Endometrium (tissue), 2 donors: ENCODE measurements around the gene DECR2.
"Not testable (repeated sequence)": the region's sequence is repeated elsewhere in the genome, so short reads cannot be mapped to it uniquely, and the experiment has no call there.

Experiments used
- FAIRE-seq: peaks from 2 replicates; lab custom pipeline; 2012; peaks lifted over from hg19 to GRCh38; lab: Jason Lieb, UNC
- donor health status: control.
- donor health status: control.

Gene DECR2, protein sequence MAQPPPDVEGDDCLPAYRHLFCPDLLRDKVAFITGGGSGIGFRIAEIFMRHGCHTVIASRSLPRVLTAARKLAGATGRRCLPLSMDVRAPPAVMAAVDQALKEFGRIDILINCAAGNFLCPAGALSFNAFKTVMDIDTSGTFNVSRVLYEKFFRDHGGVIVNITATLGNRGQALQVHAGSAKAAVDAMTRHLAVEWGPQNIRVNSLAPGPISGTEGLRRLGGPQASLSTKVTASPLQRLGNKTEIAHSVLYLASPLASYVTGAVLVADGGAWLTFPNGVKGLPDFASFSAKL

DNA sequence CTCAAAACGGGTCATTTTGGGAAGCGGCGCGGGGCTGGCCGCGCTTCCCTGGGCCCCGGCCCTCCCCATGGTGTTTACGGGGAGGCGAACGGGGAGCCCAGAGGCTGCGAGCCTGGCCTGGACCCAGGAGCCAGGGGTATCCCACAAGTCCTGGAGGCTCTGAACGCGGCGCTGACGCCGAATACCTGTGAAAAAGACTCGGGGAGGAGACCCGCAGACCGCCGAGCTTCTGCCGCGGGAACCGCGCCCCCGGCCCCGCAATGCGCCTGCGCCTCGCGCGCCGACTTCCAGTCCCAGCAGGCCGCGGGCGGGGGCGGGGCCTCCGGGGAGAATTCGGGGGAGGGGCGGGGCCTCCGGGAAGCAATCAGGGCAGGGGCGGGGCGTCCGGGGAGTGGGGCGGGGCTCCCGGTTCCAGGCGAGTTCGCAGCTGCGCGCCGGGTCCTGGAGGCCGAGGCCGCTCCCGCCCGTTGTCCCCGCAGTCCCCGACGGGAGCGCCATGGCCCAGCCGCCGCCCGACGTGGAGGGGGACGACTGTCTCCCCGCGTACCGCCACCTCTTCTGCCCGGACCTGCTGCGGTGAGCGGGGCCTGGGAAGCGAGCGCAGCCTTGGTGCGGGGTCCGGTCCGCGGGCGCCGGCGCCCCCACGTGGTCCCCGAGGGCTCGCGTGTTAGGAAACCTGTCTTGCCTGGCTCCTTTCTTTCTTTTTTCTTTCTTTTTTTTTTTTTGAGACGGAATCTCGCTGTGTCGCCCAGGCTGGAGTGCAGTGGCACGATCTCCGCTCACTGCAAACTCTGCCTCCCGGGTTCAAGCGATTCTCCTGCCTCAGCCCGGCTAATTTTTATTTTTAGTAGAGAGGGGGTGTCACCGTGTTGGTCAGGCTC, at the start of gene DECR2:
Gene DECR2 (plus strand): TSS at position 418 of the 881 bp plus-strand sequence. CDS start 79 bp downstream, at position 497.
- FAIRE-seq, result no peak

DNA sequence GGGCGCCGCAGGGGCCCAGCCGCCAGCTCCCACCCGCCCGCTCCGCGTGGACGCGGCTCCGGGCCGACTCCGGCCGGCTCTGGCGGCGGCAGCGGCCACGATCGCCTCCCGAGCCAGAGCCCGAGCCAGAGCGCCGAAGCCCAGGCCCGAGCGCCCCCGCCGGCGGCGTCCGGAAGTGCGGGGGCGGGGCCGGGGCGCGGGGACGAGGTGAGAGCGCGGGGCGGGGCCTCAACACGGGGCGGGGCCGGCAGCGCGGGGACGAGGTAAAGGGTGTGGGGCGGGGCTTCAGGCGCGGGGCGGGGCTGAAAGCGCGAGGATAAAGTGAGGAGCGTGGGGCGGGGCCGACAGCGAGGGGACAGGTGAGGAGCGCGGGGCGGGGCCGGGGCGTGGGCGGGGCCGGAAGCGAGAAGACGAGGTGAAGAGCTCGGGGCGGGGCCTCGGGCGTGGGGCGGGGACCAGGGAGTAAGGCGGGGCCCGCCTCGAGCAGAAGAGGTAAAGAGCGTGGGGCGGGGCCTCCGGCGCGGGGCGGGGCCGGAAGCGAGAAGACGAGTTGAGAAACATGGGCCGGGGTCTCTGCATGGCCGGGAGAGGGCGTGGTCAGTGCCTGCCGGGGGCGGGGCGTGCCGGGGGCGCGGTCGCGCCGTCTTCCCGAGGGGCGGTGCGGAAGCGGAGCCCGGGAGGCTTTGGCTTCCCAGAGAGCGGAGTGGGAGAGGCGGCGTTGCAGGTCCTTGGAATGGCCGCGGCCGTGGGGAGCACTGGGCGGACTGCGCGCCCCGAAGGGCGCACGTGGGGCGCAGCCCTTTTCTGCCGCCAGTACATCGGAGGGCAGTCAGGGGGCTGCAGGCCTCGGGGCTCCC, 48.9 kb upstream of the DECR2 start, which contains the start of gene AXIN1:
Gene AXIN1 (minus strand): TSS at position 177 of the 857 bp plus-strand sequence. CDS start 5,698 bp downstream, outside the sequence.
- FAIRE-seq, result no peak

DNA sequence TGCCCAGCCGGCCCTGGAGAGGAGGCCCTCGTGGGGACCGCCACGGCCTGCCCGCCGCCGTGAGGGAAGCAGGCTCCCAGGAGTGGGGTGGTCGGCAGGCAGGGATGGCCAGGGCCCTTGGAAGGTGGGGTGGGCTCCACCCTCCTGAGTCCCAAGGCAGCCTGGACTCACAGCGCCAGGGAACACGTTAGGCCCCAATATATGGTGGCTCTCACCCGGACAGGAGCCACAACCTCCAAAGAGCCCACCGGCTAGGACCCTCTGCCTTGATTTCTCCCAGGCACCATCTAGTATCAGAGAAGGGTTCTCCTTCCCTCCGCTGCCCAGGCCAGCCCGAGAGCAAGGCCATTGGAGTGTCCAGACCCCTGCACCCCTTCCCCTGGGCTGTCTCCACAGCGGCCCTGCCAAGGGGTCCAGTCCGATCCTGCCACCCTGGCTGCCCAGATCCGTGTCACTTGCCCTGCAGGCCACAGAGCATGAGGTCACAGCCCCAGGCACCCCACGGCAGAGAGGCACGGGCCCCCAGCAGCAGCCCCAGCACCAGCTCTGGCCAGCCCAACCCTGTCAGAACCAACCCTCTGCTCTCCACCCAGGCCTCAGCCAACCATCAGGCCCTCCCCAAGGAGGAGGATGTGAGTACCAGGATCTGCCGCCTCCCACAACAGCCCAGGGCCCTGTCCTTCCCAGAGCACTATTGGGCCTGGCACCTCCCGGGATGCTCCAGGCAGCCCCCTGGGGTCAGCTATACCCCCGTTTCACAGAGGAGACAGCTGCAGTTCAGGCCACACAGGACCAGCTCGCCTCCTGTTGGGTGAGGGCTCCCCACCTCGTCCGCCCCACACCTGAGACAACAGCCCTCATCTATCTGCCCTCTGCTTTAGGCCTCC, 48.0 kb upstream of the DECR2 start:
- FAIRE-seq, result no peak

DNA sequence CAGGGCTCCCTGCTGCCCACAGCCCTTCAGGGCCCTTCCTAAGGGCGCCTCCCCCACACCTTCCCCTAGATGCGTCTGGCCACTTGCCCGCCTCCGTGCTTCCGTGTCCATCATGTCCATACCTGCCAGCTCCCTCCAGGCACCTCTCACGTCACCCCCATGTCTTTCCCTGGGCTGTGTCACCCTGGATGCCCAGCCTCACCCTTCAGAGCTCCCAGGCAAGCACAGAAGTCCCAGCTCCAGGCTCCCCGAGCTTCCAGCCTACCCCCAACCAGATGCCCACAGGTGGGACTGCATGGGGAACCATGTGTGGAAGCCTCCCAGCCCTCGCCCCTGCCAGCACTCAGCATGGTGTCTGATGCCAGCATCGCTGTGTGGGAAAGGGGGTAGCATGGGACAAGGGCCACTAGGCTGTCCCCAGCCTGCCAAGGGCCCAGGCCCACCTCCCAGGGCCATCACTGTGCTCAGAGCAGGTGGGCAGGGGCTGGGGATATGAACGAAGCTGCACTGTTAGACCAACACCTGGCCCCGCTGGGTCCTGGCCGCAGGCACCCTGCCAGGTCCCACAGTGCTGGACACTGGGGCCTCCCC, 47.3 kb upstream of the DECR2 start:
- FAIRE-seq, result no peak

DNA sequence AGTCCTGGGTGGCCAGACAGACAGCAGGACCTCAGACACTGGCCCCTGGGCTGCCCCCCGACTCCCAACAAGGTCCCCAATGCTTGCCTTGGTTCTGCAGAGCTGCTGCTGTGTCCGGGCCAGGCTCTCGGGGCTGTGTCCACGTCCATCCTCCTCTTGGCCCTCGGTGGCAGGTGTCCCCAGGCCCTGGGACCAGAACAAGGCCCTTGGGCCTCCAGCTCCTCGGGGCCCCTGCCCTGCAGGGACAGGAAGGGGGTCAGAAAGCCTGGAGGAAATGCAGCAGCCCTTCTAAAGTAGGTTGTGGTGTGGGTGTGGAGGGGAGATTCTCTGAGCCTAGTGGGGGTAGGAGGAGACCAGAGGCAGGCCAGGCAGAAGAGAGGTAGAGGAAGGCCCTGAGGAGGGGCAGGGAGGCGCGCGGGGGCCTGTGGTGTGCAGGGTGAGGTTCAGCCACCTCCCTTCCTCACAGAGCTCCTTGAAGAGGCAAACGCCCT, 46.7 kb upstream of the DECR2 start:
- FAIRE-seq, result no peak

DNA sequence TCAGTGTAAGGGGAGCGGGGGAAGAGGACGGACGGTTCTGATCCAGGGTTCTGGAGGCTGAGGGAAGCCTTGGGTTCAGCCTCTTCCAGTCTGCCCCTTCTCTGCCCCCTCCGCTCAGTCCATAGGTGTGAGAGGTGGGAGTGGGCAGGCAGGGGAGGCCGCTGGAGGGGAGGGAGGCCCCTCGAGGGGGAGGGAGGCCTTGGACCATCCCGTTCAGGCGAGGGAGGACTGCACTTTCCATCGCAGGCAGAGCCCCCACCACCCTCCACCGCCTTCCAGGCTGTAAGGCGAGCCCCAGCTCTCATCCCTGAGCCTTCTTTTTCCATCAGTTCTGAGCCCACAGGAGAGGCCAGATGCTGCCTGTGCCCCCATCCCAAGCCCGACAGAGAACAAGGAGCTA, 44.9 kb upstream of the DECR2 start:
- no peak for FAIRE-seq

DNA sequence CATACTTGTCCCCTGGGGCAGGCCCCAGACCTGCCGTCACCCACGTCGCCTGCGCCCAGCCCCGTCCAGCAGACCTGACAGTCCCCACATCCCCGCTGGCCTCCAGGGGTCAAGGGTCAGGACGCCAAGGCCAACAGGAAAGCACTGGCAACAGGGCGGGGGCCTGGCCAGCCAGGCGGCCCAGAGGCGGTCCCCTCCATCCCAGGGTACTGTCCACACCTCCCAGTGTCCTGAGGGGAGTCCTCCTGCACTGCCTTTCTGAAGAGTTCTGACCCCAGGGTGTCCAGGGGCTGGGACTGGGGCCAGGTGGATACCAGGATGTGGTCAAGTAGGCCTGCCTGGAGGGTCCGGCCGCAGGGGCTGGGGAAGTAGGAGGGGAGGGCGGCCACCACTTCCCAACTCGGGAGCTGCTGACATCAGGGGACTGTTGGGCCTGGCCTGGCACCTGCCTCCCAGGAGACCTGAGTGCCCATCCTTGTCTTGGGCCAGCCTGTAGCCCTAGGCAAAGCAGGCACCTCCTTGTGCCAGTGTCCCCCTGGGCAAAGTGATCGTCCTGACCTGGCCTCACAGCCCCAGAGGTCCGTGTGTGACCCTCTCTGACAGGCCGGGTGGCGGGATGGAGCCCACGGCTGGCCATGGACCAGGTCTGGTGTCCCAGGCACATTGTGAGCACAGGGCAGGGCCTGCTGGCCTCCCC, 42.5 kb upstream of the DECR2 start:
- no peak for FAIRE-seq

DNA sequence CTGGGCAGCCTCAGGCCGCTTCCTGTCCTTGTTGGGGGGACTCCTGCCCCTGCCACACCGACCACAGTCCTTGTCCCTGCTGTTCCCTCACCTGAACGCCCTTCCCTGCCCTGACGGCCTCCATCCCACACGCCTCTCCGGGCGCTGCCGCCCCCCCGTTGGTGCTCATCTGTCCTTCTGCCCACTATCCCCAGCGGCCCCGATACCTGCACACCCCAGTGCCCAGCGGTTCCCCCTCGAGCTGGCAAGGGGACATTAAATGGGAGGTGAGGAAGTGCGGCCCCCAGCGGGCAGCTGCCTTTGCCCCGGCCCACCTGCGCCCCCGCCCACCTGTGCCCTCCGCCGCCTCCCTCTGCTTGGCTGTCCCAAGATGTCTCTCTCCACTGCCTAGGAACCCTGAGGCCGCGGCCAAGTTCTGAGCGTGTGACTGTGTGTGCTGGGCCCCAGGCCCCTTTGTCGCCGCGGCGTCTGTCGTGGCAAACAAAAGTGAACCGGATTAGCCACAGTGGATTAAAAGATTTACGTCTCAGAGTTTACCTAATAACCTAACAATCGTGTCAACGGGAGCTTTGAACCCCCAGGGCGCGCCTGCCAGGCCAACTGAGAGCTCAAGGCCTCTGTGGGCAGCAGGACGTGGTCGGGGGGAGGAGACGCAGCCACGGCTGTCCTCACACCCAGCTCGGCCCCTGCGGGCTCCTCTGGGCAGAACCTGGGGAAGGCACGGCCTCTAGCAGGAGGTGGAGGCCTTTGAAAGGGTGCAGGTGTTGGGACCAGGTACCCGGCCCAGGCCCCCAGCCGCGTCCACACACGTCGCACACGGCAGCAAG, 41.6 kb upstream of the DECR2 start:
- FAIRE-seq, result no peak

DNA sequence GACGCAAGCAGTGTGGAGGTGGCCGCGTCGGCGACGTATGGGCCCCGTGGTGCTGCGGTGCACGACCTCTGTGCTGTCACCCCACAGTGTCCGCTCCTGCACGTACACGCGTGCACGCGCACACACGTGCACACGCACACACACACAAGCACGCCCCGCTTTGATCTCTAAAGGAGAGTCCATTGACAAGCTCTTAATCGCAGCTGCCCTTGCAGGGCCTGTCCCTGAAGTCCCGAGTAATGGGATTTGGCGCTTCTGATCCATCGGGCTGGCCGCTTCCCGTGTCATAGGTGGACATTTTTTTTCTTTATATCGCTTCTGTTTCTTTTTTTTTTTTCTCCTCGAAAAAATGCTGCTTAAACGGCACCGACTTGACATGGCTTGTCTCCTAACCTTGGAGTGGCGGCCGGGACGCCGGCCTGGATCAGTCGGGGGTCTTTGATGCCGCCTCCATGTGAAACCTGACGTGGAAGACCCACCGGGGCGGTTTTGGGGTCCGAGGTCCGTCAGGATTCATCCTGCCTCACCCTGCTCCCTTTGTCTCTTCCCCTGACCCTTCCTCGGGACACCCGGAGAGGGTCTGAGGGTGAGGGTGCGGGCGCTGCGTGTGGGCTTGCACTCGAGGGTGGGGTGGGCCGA, 40.9 kb upstream of the DECR2 start:
- no peak for FAIRE-seq

DNA sequence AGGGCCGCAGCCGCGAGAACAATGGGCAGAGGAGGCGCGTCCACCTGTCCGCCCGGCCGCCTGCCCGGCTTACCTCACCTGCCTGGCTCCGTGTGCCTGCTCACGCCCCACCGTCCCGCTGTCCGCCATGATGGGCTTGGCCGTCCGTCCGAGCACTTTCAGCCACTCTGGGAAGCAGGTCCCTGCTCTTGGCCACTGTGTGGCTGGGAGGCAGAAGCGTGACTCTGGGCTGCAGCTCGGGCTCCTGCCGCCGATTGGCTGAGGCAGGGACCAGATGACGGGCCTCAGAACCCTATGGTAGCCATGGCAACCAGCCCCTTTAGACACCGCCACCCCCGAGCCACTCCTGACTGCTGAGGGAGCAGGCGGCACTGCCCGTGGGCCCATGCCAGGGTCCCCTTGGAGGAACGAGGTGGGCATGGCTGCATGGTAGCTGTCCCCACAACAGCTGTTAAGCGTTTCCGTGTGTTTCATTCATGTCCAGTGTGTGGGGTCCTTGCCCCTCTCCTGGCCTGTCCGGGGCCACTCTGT, 40.3 kb upstream of the DECR2 start:
- no peak for FAIRE-seq

DNA sequence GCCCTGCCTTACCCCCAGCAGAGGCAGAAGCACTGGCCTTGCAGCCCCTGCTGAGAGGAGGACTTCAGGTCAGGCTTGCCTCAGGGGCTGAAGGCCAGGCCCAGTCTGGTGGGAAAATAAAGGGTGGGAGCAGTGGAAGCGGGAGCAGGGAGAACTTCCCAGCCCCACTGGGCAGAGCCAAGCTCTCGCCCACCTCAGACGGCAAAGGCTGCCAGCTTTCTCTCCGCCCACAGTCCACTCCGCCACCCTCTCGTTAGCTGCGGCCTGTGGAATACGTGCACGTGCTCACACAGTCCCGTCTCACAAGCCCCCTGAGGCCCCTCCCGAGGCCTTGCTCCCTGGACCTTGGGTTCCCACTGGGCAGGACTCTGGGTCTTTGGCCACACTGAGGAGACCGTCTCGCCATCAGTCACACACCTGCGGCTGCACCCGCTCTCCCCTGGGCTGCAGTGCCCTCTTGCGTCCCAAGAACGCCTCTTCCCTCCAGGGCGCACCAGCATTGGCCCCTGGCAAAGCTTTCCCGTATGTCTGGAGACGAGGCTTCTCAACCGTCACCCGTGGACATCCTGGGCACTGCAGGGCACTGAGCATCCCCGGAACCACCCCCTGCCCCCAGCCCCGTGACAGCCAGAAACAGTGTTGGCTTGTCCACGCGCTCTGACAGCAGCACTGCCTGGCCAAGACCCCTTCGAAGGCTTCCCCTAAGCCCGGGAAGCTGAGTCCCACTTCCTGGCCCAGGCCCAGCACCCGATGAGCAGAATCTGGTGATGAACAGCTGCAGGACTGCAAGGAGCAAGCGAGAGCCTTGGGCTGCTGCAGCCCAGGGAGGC, 39.6 kb upstream of the DECR2 start:
- FAIRE-seq, result no peak

DNA sequence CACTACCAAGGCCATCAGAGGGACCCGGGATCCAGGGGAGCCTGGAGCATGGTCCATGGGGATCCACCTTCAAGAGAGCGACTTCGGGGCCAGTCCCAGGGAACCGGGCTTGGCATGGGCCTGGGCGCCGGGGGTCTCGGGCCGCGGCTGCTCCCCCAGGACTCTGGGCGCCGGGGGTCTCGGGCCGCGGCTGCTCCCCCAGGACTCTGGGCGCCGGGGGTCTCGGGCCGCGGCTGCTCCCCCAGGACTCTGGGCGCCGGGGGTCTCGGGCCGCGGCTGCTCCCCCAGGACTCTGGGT, 39.0 kb upstream of the DECR2 start:
- FAIRE-seq, result not testable (repeated sequence)

DNA sequence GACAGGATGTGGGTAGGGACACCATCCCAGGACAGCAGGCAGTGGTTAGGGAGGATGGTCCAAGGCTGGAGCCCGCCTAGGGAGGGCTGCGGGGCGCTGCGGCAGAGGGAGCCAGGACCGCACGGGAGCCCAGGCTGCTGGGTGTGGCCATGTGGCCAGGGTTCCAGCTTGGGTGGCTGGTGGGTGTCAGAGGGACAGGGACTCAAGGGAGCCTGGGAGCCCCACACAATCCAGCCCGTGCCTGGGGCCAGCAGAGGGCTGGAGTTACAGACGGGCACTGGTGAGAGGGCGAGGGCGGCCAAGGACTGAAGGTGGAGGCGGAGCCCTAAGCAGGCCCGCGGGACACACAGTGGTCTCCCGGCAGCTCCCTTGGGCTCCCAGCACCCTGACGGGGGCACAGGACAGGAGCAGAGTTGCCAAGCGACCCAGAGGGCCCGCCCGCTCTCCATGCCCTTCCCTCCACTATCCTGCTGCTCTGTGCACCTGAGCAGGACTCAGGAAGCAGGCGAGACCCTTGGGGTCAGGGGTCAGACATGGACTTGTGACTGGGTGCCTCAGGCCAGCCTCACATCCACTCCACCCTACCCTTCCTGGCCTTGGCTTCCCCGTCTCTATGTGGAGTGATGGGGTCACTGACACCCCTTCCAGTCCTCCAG, 38.4 kb upstream of the DECR2 start:
- no peak for FAIRE-seq

DNA sequence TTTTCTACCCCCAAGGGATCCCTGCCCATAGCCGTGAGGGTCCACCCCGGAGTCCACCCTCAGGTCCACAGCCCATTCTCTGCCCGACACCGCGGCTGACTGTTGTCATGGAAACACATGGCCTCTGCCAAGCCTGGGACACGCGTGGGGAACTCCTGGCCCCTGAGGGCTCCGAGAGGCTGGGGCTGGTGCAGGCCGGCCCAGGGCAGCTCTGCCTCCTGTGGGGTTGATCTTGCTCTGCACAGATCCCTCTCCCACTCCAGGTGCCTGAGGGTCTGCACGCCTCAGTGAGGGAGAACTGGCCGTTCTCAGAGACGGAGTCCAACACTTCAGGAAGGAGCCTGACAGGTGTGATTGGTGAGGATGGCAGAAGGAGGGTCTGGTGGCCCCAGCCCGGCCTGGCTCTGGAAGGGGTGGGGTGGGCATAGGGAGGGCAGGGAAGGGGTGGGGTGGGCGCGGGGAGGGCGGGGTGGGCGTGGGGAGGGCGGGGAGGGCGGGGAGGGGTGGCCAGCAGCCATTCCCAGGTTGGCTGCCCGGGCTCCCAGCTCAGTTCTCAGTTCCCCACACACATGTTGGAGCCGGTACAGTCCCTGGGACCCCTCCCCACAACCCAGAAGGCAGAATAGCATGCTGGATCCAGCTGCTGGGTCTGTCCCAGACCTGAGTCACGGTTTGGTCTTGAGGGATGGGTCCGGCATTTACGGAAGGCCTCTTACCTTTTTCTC, 37.8 kb upstream of the DECR2 start:
- FAIRE-seq, result no peak

DNA sequence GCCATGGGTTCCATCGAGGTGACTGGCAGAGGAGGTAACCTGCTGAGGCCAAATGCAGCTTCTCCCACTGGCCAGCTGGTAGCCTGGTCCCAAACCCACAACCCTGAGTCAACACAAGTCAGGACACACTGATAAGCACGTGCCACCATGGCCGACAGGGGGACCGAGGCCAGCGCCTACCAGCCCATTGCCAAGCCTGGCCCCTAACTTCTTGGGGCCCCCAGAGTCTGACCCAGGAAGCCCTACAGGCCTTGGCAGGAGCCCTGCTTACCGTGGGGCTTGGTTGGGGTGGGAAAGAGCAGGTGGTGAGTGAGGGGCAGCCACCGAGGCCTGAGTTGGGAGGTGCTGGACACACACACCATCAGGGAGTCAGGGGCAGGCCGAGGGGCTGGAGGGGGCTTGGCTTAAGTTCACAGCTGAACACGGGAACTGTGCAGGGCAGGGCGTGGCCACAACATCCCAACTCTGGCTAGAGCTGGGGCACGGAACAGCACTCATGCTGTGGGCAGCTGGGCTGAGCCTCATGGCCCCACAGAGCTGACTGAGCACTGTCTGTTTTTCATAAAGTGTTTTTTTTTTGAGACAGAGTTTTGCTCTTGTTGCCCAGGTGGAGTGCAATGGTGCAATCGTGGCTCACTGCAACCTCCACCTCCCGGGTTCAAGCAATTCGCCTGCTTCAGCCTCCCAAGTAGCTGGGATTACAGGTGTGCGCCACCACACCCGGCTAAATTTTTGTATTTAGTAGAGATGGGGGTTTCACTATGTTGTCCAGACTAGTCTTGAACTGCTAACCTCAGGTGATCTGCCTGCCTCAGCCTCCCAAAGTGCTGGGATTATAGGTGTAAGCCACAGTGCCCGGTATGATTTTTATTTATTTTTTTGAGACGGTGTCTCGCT, 36.8 kb upstream of the DECR2 start:
- FAIRE-seq, result no peak
